IPS-NIHi7 (cell line): ENCODE results near the gene WDR18.
A peak's percentile ranks its signal among the peaks of the same experiment; 100 is the strongest.
"Not testable (repeated sequence)": the region's sequence is repeated elsewhere in the genome, so short reads cannot be mapped to it uniquely, and the experiment has no call there.

Experiments used
- DNase-seq: peaks from one replicate; pipeline ENCODE4 v3.0.0; 2012; ENCODE audit warnings: mixed read lengths; ENCODE audit errors: extremely low spot score

Gene WDR18

GRCh38 chr19:950352-951066 is 33.6 kb upstream of the WDR18 start:
- DNase-seq = no peak

- DNase-seq = no peak
These were observed 32.0 kb upstream of the WDR18 start for GRCh38 chr19:952049-952679.

GRCh38 chr19:952680-953444 is 31.3 kb upstream of the WDR18 start:
- peak; percentile 66 for DNase-seq

- DNase-seq = peak; percentile 50
These were observed 30.5 kb upstream of the WDR18 start for GRCh38 chr19:953445-954271.

- no peak for DNase-seq
These were observed 29.9 kb upstream of the WDR18 start for GRCh38 chr19:954272-954671.

GRCh38 chr19:954672-955494 is 29.3 kb upstream of the WDR18 start:
- DNase-seq = peak; percentile 57

- no peak for DNase-seq
These were observed 28.1 kb upstream of the WDR18 start for GRCh38 chr19:955803-956765.

GRCh38 chr19:956766-957440 is 27.2 kb upstream of the WDR18 start:
- DNase-seq = peak; percentile 61

- DNase-seq = not testable (repeated sequence)
These were observed 26.6 kb upstream of the WDR18 start for GRCh38 chr19:957578-957977.

GRCh38 chr19:958967-959855 is 24.9 kb upstream of the WDR18 start:
- DNase-seq = no peak

GRCh38 chr19:960020-960419 is 24.1 kb upstream of the WDR18 start:
- DNase-seq = peak; percentile 67

- no peak for DNase-seq
These were observed 23.6 kb upstream of the WDR18 start for GRCh38 chr19:960601-960938.

GRCh38 chr19:961866-962620 is 22.1 kb upstream of the WDR18 start:
- DNase-seq = no peak

- DNase-seq = no peak
These were observed 21.3 kb upstream of the WDR18 start for GRCh38 chr19:962683-963400.

GRCh38 chr19:963486-963951 is 20.6 kb upstream of the WDR18 start:
- no peak for DNase-seq

- no peak for DNase-seq
These were observed 20.0 kb upstream of the WDR18 start for GRCh38 chr19:964116-964520.
